Stimulated activated CD4-positive, alpha-beta T cell treated with anti-CD3 and anti-CD28 coated beads, Interleukin-15, amount 100 ng/mL, for 24 hours (primary cell): Measurements from ENCODE around the gene LMO3.

Experiments
- DNase-seq: peaks from one replicate; pipeline ENCODE4 v3.0.0-alpha.2; 2020

The LMO3 gene

GRCh38 chr12:16599081-16599480 lies 6.9 kb downstream of the LMO3 start:
- no peak for DNase-seq

DNA sequence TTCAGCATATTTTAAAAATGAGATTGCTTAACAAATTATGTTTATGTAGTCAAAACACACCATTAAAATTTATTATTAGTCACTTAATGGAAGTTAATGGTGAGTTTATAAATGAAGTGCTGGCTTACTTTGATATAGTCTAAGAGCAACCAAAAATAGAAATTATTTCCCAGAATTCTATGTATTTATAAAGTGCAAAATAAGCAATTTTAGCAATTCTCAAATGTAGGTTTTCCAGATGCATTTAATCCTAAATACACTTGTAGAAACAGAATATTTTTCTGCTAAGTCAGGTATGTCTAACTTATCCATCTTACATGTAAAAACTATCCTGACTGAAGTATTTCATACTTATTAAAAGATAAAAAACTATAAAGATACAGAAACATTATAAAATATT lies 11.2 kb downstream of the LMO3 start:
- no peak for DNase-seq

DNA sequence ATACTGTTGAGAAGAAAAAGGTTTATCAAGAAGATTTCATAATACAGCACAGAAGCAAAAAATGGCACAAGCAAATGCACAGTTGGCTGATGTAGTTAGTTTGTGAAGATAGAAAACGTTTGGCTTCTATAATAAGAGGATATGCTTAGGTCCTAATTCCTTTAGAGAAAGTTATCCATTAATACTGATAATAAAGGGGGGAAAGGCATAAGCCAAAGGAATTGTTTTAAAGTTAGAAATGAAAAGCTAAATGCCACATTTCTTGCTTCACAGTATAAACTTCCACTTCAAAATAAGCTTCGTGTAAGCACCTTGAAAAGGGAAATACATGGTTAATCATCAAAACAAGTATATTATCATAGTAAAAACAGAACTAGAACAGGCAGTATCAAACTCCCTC lies 12.4 kb downstream of the LMO3 start:
- DNase-seq: no peak

- DNase-seq: no peak
Measured at GRCh38 chr12:16590645-16591044, 15.3 kb downstream of the LMO3 start.

DNA sequence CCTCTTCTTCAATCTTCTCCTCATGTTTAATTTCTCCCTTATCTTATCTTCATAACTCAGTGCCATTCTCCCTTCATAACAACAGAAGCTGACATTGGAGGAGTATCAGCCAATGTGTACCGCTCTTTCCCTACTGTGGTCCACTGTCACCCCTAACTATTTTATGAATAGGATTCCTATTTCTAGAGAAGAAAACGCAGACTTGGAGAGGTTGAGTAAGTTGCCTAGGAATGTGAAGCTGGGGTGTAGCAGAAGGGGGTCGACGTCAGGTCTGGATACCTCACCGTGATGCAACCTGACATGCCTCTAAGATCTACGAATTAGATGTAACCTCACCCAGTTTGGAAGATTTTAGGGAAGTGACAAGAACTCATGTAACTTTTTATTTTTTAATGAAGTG lies 17.1 kb downstream of the LMO3 start:
- DNase-seq: no peak

DNA sequence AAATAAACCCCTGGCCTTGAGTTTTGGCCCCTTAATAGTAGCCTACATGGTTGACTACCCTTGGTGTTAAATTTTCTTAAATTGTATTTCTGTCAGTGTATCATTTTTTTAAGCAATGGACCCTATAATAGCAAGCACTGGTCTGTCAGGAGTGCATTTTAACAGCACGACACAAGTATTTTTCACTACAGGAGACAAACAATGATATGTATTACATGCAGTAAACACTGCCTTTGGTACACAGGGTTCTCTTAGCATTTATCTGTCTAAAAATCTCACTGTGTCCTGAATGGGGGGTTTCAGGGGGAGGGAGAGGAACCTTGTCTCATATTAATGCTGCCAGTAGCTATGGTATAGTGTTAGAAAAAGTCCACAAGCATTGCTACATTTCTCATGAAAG lies 18.4 kb downstream of the LMO3 start:
- no peak for DNase-seq

DNA sequence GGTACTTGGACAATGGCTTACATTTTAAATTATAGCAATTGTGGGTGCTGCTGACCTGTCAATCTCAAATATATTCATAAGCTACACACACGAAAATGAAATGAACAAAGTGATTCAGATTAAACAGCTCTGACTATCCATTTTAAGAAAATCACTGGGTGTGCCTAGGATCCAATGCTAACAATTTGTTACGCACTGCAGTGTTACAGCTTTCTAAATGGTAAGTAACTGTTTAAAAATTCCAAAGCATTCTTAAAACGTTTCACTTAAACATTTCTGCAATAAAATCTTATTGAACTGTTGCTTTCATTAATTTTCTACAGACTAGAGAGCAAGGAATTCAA lies 18.9 kb downstream of the LMO3 start:
- DNase-seq: no peak

- no peak for DNase-seq
Measured at GRCh38 chr12:16586350-16587109, 19.4 kb downstream of the LMO3 start.

DNA sequence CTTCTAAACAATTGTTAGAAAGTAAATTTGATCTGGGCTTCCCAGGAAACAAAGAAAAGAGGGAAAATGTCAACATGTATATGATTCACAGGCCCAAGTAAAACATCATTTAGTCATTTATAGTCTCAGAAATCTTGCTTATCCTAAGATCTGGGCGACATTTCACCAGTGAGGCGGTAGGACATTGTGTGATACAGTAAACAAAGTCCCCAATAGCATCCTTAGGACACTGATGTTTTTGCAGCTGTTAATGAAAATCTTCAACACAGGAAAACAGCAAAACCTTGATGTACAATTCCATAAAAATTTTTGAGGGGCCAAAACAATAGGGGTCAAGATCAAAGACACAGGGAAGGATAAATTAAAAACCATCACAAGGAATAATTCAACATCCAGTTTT lies 20.2 kb downstream of the LMO3 start:
- no peak for DNase-seq

DNA sequence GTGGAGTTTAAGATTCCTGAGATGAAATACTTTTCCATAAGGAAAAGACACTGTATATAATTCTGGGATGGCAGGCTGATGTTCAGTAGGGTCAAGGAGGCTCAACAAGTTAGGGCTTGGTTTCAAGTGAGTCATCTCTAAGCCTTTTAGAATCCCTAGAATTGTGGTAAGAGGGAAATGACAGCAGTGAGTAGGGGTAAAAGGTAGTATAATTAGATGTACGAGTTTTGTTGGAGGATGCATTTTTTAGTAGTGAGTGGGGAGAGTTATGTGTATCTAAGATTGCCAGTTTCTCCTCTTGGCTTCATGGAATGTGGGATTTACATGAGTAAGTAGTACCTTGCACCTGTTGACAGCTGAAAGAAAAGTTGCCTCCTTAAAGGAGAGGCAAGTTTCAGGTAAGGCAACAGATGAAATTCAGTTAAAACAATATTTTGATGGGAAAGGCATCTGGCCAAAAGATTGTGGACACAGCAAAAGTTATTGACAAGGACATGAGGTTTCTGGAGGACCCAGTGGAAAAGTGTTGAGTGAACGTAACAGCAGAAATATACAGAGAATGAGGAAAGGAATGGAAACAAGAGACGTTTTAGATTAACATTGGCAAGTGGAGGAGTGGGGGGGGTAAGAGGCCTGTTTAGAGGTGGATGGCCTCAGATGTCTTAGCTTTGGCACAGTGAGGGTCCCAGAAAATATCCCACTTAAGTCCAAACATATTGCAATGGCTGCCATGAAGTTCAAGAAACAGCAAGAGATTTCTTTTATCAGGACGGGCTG lies 21.8 kb downstream of the LMO3 start:
- DNase-seq: no peak

GRCh38 chr12:16581416-16581815 lies 24.5 kb downstream of the LMO3 start:
- no peak for DNase-seq

GRCh38 chr12:16579041-16579440 lies 26.9 kb downstream of the LMO3 start:
- no peak for DNase-seq

DNA sequence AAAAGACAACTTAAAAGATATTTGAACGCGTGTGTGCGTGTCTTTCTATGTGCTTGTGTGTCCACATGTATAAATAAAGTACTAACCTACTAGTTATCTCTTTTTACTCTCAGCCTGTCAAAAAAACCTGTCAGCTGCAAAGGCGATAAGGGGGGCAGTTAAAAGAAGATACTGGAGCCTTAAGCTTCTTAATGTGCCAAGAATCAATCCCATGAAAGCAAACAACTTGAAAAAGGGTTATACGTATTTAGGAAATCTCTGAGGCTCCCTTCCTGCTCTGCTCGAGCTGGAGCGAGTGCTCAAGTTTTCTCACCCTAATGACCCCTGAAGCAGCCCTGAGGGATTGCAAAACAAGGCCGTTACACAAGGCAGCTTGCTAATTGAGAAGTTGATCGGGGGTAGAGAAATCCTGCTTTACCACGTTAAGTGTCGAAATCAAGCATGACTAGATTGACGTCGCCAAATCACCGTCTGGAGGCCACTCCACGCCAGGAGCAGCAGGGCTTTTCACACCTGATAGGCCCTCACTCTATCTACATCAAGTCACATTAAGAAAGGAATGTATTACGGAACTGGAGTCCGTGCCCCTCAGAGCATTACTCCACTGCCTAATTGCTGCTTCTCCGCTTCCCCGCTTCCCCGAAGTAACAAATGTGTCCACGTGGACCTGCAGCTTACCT lies 32.4 kb downstream of the LMO3 start:
- DNase-seq: no peak

- no peak for DNase-seq
Measured at GRCh38 chr12:16568873-16569272, 37.1 kb downstream of the LMO3 start.

- DNase-seq: no peak
Measured at GRCh38 chr12:16564675-16565074, 41.3 kb downstream of the LMO3 start.

- DNase-seq: no peak
Measured at GRCh38 chr12:16563504-16563903, 42.5 kb downstream of the LMO3 start.

GRCh38 chr12:16562921-16563320 lies 43.0 kb downstream of the LMO3 start:
- no peak for DNase-seq

GRCh38 chr12:16562435-16562834 lies 43.5 kb downstream of the LMO3 start:
- no peak for DNase-seq

GRCh38 chr12:16560273-16560672 lies 45.7 kb downstream of the LMO3 start:
- no peak for DNase-seq

DNA sequence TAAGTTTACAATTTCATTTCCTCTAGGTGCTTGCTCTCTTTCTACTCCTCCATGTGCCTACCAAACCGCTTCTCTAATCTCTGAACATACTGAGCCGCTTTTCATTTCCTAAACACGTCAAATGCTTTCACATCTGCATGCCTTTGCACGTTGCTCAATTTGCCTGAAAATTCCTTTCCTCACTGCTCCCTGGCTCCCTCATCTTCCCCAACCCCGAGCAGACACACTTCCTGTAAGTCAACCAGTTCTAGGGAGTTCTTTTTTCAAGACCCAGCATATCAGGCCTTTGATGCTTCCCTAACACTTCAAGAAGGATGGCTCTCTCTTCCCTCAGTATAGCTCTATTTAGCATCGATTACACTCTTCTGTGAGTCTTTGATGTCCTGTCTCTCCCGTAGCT lies 50.3 kb downstream of the LMO3 start:
- no peak for DNase-seq

DNA sequence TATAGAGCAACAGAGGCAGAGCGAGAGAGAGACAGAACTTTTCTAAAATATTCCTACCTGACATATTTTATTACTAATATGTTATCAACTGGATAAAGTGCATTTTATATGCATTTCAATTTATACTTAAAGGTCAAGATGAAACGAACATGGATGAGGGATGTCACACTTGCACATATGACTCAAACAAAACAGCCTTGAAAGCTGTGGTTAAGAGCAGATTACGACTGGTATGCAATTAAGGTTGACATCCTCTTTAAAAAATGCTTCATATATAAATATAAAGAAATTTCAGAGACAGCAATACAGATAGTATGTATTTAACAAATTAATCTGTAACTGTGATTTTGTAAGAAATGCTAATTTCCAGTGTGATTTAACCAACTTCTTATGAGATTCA lies 52.5 kb downstream of the LMO3 start:
- no peak for DNase-seq

GRCh38 chr12:16552301-16552700 lies 53.7 kb downstream of the LMO3 start:
- no peak for DNase-seq

DNA sequence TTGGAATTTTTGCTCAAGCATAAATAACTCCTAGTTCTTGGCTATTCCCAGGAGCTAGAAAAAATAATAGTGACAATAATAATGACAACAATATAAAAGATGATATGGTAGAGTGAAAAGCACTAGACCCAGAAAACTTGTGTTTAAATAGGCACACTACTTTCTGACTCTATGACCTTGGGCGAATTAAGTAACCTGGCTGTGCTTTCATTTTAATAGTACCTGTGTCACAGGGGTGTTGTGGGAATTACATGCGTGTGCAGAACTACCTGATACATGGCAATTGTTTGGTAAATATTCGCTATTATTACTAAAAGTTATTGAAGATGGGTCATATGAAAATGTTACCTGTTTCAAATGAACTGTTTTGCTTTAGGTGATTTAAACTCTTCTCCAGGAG lies 60.1 kb downstream of the LMO3 start:
- DNase-seq: no peak

DNA sequence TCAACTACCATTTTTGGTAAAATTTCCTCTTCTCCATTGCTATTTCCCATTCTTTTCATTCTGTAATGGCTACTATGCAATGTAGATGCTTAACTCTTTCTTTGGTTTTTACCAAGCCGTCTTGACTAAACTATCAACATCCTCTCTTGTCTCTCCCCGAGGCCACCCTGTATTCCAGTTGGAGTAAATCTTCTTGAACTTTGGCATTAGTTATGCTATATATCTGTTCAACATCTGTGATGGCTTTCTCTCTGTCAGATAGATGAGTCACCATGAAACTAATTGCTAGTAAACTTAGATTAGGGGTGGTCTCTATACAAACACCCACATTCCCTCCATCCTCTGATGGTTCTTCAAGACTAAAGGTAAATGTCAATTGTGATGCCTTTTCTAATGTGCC lies 63.4 kb downstream of the LMO3 start:
- no peak for DNase-seq
